Measurements from ENCODE around the gene CBR1.

DNA sequence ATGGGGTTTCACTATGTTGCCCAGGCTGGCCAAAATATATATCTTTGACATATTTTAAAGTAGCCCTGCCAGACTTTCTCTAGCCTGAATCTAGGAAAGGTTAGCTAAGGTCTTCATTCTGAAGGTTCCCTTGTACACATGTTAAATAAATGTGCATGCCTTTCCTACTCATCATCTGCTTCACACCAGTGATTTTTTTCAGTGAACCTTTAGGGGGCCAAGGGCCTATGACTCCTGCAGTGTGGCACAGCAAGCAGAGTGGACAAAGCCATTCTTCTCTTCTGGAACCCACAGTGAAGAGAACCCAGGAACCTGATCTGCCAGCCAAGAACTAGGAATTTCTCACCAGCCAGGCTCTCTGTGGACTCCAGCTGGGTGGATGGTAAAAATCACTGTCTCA, 22.9 kb downstream of the CBR1 start:
- TF ChIP-seq, protein P1, sequence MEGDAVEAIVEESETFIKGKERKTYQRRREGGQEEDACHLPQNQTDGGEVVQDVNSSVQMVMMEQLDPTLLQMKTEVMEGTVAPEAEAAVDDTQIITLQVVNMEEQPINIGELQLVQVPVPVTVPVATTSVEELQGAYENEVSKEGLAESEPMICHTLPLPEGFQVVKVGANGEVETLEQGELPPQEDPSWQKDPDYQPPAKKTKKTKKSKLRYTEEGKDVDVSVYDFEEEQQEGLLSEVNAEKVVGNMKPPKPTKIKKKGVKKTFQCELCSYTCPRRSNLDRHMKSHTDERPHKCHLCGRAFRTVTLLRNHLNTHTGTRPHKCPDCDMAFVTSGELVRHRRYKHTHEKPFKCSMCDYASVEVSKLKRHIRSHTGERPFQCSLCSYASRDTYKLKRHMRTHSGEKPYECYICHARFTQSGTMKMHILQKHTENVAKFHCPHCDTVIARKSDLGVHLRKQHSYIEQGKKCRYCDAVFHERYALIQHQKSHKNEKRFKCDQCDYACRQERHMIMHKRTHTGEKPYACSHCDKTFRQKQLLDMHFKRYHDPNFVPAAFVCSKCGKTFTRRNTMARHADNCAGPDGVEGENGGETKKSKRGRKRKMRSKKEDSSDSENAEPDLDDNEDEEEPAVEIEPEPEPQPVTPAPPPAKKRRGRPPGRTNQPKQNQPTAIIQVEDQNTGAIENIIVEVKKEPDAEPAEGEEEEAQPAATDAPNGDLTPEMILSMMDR (IDR thresholded peaks at IDR 0.05): no peak
- no peak for TF ChIP-seq POLR2A (IDR thresholded peaks at IDR 0.05)
- TF ChIP-seq EP300 (IDR thresholded peaks at IDR 0.05): no peak
